NCI-H345 treated with DMSO at 0.1 percent for 48 hours (cell line): ENCODE measurements around the gene SELENOK.

Source experiments
- DNase-seq: peaks from one replicate; lab custom pipeline; 2025; ENCODE audit not compliant: unreplicated experiment; lab: John Stamatoyannopoulos, UW

SELENOK gene

DNA sequence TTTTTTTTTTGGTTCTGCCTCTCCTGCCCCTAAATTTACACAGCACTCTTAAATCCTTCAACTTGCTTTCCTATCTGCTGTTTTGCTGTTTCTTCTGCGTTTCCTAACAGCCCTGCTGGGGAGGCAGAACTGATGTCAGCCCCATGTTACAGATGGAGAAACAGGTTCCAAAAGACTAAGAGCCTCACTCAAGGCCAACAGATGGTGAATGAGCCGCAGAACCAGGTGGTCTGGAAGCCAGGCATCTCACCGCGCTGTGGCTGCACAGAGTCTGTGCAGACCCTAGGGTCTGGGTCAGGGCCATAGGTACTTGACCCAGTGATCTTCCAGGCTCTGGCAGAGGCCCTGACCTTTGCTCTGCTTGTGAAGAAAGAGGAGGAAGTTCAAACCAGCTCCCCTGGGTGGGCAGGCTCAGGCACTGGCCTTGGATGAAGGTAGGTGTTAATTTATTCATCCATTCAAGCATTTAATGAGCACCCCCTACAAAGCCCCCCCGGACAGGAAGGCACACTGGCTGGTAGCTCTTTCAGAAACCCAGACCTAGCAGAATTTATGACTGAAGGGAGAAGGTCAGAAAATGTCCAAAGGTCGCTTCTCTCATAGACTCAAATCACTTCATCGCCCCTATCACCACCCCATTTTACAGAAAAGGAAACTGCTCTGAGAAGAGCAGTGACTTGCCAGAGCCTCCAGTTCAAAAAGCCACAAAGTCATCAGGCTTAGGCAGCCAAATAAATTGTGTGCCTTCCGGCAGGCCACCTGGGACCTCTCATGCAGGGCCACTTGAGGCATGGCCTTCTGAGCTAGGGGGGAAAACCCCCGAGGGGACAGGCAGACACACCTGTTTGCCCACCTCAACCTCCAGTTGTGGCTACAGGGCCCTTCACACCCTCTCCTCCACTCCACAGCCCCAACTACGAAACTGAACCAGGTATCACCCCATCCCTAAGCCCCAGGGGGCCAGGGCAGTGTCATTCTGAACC, 48.2 kb downstream of the SELENOK start:
- DNase-seq, result no peak

DNA sequence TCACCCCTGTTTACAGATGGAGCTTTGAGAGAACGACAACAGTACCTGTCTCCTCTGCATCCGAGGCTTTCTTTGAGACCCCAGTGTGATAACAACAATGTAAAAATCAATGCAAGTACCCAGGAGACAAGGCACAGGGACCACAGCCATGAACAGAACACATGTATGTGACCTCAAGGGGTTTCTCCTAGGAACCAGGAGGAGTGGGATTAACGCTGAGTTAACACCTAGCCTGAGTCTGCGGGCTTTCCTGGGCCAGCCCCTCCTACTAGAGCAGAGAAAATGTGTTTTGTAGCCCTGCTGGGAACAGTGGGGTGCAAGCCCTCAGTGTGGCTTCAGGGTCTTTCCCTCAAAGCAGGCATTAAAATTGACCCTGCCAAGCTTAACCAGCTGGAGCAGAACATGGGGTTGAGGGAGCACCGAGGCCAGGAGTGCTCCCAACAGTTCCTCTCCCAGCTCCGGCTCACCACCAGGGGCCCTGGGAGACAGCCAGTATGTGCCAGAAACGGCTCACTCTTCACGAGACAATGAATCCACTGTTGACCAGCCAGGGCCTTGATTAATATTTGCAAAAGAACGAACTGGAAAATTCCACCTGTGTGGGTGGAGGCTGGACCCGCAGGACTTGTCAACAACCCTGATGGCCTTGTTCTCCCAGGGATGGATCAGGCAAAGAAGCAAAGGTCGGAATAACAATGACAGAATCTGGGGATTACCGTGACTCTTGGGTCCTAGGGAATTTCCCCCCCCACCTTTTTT, 49.0 kb downstream of the SELENOK start:
- DNase-seq, result no peak

- no peak for DNase-seq
These were observed 50.4 kb downstream of the SELENOK start for GRCh38 chr3:53841296-53841695.

GRCh38 chr3:53837331-53837730, 54.3 kb downstream of the SELENOK start:
- DNase-seq, result no peak

DNA sequence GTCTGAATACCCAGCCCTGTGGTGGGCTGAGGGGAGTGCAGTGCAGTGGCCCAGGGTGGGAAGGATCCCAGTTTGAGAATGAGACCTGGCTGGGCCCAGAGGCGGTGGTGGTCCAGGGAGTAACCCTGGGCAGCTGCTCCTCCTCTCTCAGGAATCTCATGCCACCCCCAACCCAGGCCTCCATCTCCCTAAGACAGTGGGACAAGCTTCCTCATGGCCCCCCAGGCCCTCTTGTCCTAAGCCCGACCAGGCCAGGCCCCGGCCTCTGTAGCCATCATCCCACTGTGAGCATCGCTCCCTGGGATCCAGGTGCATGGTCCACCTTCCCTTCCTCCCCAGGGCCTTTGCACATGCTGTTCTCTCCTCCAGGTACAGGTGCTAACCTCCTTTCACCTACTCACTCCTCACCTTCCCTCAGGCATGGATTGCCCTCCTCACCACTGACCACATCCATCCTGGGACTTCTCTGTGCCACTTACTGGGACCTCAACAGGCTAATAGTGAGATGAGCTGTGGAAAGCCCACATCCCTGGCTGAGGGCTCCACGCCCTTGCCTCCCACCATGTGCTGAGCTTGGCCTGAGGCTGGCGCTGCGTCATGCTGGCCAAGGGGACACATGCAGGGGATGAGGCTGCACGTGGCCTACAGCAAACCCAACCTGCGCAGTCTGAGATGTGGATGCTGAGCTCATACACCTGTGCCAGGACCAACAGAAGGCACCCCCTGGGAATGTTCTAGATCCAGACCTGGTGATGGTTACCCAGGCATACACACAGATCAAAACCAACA, 55.4 kb downstream of the SELENOK start:
- DNase-seq, result no peak

DNA sequence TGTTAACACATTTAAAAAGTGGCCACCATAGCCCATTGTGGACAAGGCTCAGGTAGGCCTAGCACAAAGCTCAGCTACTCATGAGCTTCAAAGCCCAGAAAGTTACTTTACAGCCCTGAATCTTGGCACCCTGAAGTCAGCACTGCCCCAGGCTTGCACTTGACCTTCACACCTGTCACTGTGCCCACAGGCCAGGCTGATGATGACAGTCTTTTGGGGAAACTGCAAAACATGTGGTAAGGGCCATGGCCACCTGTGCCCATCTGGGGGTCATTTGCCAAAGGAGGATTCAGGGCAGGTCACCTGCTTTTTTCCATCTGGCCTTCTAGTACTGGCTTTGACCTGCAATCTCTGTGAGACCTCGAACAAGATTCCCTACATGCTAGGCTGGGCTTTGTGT, 56.4 kb downstream of the SELENOK start:
- DNase-seq, result no peak

DNA sequence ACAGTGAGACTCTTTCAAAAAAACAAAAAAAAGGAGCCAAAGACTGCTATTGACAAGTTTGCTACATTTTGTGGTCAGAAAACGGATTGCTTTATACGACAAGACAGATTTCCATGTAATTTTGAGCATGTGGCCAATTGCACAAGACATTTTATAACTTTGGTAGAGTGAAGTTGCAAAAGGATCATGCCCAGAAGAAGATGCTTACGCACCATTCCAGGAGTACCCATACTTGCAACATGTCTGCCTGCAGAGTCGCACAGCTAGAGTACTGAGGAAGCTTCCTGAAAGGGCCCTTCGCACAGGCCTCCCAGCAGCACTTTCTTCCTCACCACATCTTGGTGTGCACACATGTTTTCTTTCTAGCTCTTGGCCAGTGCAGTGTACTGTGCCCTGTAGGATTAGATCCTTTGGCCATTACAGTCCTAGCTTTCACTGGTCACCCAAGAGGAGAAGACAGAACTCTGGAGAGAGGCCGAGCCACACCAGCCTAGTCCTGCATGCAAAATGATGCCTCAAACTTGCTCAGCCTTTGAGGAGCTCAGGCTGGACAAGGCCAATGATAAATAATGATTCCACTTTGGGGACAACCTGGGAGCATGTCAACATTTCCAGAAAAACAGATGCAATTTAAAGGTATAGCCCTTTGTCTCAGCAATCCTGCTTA, 57.1 kb downstream of the SELENOK start:
- DNase-seq, result no peak
